Inferior parietal cortex (tissue), 1 donor: ENCODE measurements around the gene CPED1.
"Not testable (repeated sequence)": the region's sequence is repeated elsewhere in the genome, so short reads cannot be mapped to it uniquely, and the experiment has no call there.

Source experiments
- DNase-seq: peaks from one replicate; pipeline ENCODE4 v3.0.0-alpha.2; 2016; ENCODE audit errors: extremely low spot score

CPED1 gene

GRCh38 chr7:121094829-121095228, 106.3 kb downstream of the CPED1 start:
- DNase-seq: no peak

GRCh38 chr7:121097577-121097976, 109.1 kb downstream of the CPED1 start:
- no peak for DNase-seq

GRCh38 chr7:121099572-121099971, 111.1 kb downstream of the CPED1 start:
- DNase-seq: no peak

GRCh38 chr7:121101083-121101482, 112.6 kb downstream of the CPED1 start:
- DNase-seq: no peak

- DNase-seq: no peak
Measured at GRCh38 chr7:121101621-121102020, 113.1 kb downstream of the CPED1 start.

GRCh38 chr7:121102619-121103018, 114.1 kb downstream of the CPED1 start:
- DNase-seq: no peak

- no peak for DNase-seq
Measured at GRCh38 chr7:121103086-121103485, 114.6 kb downstream of the CPED1 start.

- DNase-seq: no peak
Measured at GRCh38 chr7:121103579-121103978, 115.1 kb downstream of the CPED1 start.

- no peak for DNase-seq
Measured at GRCh38 chr7:121105262-121105661, 116.8 kb downstream of the CPED1 start.

GRCh38 chr7:121107923-121108498, 119.5 kb downstream of the CPED1 start:
- peak; percentile 85 for DNase-seq

GRCh38 chr7:121109145-121109544, 120.6 kb downstream of the CPED1 start:
- DNase-seq: no peak

GRCh38 chr7:121113288-121113687, 124.8 kb downstream of the CPED1 start:
- DNase-seq: no peak

- DNase-seq: no peak
Measured at GRCh38 chr7:121116396-121116795, 127.9 kb downstream of the CPED1 start.

- DNase-seq: no peak
Measured at GRCh38 chr7:121119047-121119446, 130.5 kb downstream of the CPED1 start.

GRCh38 chr7:121123032-121123431, 134.5 kb downstream of the CPED1 start:
- DNase-seq: no peak

GRCh38 chr7:121125454-121125853, 136.9 kb downstream of the CPED1 start:
- DNase-seq: not testable (repeated sequence)

GRCh38 chr7:121126201-121126600, 137.7 kb downstream of the CPED1 start:
- no peak for DNase-seq

GRCh38 chr7:121126801-121127534, 138.5 kb downstream of the CPED1 start:
- no peak for DNase-seq

- no peak for DNase-seq
Measured at GRCh38 chr7:121132940-121133339, 144.4 kb downstream of the CPED1 start.

- DNase-seq: no peak
Measured at GRCh38 chr7:121133444-121133843, 144.9 kb downstream of the CPED1 start.

- no peak for DNase-seq
Measured at GRCh38 chr7:121137580-121137979, 149.1 kb downstream of the CPED1 start.

GRCh38 chr7:121138262-121138933, 149.9 kb downstream of the CPED1 start:
- DNase-seq: no peak

- no peak for DNase-seq
Measured at GRCh38 chr7:121139427-121139826, 150.9 kb downstream of the CPED1 start.
